ACHN (cell line): ENCODE measurements around the gene PRKRA.
"Not testable (repeated sequence)": the region's sequence is repeated elsewhere in the genome, so short reads cannot be mapped to it uniquely, and the experiment has no call there.

Source experiments
- DNase-seq: peaks from one replicate; pipeline ENCODE4 v3.0.0-alpha.2; 2015
- in situ Hi-C: cut with HindIII; loops from 2 replicates; pipeline ENCODE4 v1.10.0; 2017; ENCODE audit warnings: low sequenced_read_pairs, low pct_ligation_motif_present, low pct_unique_long_range_greater_than_20kb

Gene PRKRA

GRCh38 chr2:178473373-178473772 is 22.4 kb upstream of the PRKRA start:
- no peak for DNase-seq
- in situ Hi-C loops = no loop called here

- in situ Hi-C loops, DNase-seq: not testable (repeated sequence)
These were observed 20.3 kb upstream of the PRKRA start for GRCh38 chr2:178471313-178471712.

- no peak for DNase-seq
- in situ Hi-C loops = no loop called here
These were observed 18.4 kb upstream of the PRKRA start for GRCh38 chr2:178469219-178469849.

GRCh38 chr2:178457390-178457886 is 6.5 kb upstream of the PRKRA start:
- DNase-seq = no peak
- in situ Hi-C loops = no loop called here

- DNase-seq = no peak
These were observed 5.0 kb upstream of the PRKRA start for GRCh38 chr2:178455947-178456346.

GRCh38 chr2:178452870-178453269 is 1.9 kb upstream of the PRKRA start:
- in situ Hi-C loops = no loop called here

More at GRCh38 chr2:178455947-178456346, 5.0 kb upstream of the PRKRA start:
- in situ Hi-C loops = no loop called here

GRCh38 chr2:178452334-178452733 is 1.4 kb upstream of the PRKRA start:
- no peak for DNase-seq
- in situ Hi-C loops = no loop called here

More at GRCh38 chr2:178452870-178453269, 1.9 kb upstream of the PRKRA start:
- DNase-seq = no peak

GRCh38 chr2:178450524-178450773 is 526 bp downstream of the PRKRA start:
- DNase-seq = no peak
- in situ Hi-C loops = no loop called here

- no peak for DNase-seq
- in situ Hi-C loops = no loop called here
These were observed 1.1 kb downstream of the PRKRA start for GRCh38 chr2:178449700-178450523.

GRCh38 chr2:178448968-178449661 is 1.9 kb downstream of the PRKRA start:
- no peak for DNase-seq
- in situ Hi-C loops = no loop called here

- DNase-seq = no peak
- in situ Hi-C loops = no loop called here
These were observed 9.5 kb downstream of the PRKRA start for GRCh38 chr2:178441426-178441825.

GRCh38 chr2:178436662-178437061 is 14.3 kb downstream of the PRKRA start:
- in situ Hi-C loops = no loop called here
- DNase-seq = no peak

GRCh38 chr2:178429336-178429735 is 21.6 kb downstream of the PRKRA start:
- DNase-seq = no peak
- in situ Hi-C loops = no loop called here

- DNase-seq = no peak
These were observed 22.6 kb downstream of the PRKRA start for GRCh38 chr2:178428396-178428806.

GRCh38 chr2:178427458-178427857 is 23.5 kb downstream of the PRKRA start:
- no peak for DNase-seq
- in situ Hi-C loops = no loop called here

More at GRCh38 chr2:178428396-178428806, 22.6 kb downstream of the PRKRA start:
- in situ Hi-C loops = no loop called here

- in situ Hi-C loops = no loop called here
These were observed 24.6 kb downstream of the PRKRA start for GRCh38 chr2:178426388-178426787.

GRCh38 chr2:178425255-178425827 is 25.6 kb downstream of the PRKRA start:
- DNase-seq = no peak
- in situ Hi-C loops = no loop called here

More at GRCh38 chr2:178426388-178426787, 24.6 kb downstream of the PRKRA start:
- no peak for DNase-seq

- in situ Hi-C loops = loop anchor here (25.0 kb wide), 1 partner anchor 286 kb away; no protein-coding TSS in a partner anchor
- not testable (repeated sequence) for DNase-seq
These were observed 27.2 kb downstream of the PRKRA start for GRCh38 chr2:178423746-178424145.

GRCh38 chr2:178422097-178422496 is 28.9 kb downstream of the PRKRA start:
- in situ Hi-C loops = loop anchor here (25.0 kb wide), 1 partner anchor 285 kb away; no protein-coding TSS in a partner anchor

More at GRCh38 chr2:178422097-178422496, 28.9 kb downstream of the PRKRA start:
- DNase-seq = no peak
